Fibroblast of lung (primary cell): ENCODE measurements around the gene MACC1.

Source experiments
- CTCF ChIP-seq, 2 donors: IDR thresholded peaks in 1 of 2; conservative IDR thresholded peaks in 1 of 2; 1 replicate in 1 of 2; 2 replicates in 1 of 2; pipeline ENCODE4 v1.5.1; 2011 to 2012; ENCODE audit warnings: low read length in 2 of 2, control low read depth in 1 of 2, inconsistent platforms in 1 of 2, low read depth in 1 of 2, mild to moderate bottlenecking in 1 of 2
- EZH2 ChIP-seq: IDR thresholded peaks from 2 replicates; pipeline ENCODE4 v1.5.1; 2012; ENCODE audit warnings: low read length, control low read depth, mild to moderate bottlenecking; ENCODE audit errors: missing control alignments

GRCh38 chr7:20159226-20159747, 57.9 kb downstream of the MACC1 start:
- TF ChIP-seq CTCF (conservative IDR thresholded peaks at IDR 0.05 in 1 of 2, IDR thresholded peaks at IDR 0.05 in 1 of 2; ENCODE audit: low read depth in 1 of 2, low read length in 2 of 2) (no peak), EZH2 (no peak)
